ENCODE results near the gene SARM1.
"Not testable (repeated sequence)": the region's sequence is repeated elsewhere in the genome, so short reads cannot be mapped to it uniquely, and the experiment has no call there.

Gene SARM1

DNA sequence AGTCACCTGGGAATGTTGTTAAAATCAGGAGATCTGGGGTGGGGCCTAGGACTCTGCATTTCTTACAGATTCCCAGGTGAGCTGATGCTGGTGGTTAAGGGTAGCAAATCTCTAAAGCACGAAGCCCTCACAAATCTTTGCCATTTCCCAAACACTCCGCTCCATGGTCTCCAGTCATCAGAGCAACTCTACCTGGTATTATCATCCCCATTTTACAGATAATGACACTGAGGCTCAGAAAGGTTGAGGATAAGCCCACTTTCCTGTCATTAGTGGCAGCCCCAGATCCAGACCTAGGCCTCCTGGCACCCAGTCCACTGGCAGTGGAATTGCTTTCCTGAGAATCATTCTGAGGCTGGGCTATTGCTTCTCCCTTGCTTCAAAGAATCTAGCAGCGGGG lies 25.8 kb downstream of the SARM1 start:
- DNase-seq = no peak

DNA sequence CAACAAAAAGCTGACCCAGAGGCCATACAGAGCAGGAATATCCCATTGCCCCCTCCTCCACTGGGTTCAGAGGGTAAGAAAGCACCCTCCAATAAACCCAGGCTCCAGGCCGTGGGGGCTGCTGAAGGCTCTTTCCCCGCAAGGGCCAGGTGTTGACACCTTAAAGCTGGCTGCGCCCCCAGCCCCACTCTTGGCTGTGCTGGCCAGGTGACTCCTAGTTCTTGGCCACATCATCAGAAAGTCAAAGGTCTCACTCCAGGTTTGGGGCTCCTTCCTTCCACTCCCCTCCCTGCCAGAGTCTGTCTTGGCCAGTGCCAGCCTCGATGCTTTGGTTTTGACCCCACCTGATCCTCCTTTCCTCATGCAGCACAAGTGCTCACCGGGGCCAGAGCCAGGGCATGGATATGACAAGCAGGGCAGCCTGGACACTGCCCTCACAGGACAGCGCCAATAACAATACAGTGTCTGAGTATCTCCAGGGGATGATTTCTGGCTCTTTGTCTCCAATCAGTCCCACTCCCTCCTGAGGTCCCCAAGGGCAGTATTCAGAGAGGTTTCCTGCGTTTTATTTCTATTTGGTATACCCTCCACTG lies 26.3 kb downstream of the SARM1 start:
- DNase-seq = no peak

DNA sequence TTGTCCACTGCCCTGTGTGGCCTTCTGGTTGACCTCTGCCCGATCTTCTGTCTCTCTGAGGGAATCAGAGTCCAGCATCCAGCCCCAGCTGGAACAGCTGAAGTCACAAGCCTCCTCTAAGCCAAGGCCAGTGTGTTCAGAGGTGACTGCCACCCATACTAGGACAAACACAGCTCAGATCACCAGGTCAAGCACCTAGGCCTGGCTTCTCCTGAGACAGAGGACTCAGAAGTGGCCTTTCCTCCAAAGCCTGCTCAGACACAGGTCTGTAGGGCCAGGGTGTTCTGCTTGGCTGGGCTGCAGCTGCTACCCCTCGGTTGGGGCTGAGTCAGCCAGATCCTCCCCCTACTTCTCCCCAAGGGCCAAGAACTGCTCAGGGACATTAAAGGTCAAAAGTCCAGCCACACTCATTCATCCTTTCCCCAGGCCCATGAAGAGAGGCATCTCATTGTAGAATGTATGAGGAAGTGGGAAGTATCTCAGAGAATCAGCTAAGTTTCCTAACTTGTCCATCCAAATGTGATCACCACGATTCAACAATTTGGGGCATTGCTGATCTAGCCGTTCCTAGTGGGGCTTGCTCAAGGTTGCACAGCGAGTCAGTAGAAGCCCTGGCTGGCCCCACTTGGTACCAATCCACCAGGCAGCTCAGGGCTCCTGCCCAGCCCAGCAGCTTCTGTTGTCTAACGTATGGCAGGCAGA lies 26.9 kb downstream of the SARM1 start:
- no peak for DNase-seq

DNA sequence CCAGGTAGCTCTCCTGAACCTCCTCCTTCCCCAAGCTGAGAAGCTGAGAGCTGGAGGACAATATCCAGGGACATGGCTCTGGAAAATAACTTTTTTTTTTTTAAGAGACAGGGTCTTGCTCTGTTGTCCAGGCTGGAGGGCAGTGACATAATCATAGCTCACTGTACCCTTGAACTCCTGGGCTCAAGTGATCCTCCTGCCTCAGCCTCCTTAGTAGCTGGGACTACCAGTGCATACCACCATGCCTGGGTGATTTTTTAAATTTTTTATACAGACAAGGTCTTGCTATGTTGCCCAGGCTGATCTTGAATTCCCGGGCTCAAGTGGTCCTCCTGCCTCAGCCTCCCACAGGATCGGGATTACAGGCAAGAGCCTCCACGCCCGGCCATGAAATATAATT lies 28.3 kb downstream of the SARM1 start:
- DNase-seq = no peak

DNA sequence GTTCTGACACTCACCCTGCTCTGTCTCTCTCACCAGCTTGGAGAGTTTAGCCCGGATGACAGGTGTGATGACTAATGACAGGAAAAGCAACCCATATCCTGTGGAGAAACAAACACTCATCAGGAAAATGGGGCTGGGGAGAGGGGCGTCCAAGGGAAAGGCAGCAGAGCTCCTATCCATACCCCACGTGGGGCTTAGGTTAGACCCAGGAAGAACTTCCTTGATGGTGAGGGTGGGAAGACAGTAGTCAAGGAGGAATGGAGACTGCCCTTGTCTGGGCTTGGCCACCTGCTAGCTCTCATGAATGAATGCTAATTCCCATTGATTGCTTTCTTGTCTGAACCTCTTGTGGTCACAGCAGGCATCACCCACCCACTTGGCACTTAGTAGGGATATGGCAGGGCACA lies 30.7 kb downstream of the SARM1 start:
- no peak for DNase-seq

DNA sequence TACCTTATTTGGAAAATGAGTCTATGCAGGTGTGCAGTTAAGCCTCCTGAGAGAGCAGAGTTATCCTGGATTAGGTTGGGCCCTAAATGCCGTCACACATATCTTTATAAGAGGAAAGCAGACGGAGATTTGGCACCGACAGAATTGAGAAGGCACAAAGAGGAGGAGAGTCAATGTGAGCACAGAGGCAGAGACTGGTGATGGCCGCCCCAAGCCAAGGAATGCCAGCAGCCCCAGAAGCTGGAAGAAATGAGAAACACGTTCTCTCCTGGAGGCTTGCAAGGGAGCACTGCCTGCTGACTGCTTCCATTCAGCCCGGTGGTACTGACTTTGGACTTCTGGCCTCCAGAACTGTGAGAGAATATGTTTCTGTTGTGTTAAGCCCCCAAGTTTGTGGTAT lies 31.4 kb downstream of the SARM1 start:
- no peak for DNase-seq

DNA sequence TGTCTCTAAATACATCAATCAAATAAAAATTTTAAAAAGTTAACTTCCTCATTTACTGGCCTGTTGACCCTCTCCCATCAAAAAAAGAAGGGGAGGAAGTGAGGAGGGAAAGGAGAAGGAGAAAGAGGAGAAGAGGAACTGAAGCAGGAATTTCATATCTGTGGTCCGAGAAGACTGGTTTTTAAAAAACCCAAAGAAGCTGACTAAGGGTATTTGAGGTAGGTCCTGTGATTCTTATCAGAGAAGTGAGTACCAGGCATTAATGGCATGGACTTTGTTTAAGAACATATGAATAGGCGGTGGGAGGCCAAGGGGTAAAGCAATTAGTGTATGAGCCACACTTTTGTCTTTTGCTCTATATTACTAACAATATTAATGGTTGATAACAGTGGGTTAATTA lies 32.5 kb downstream of the SARM1 start:
- DNase-seq = no peak

DNA sequence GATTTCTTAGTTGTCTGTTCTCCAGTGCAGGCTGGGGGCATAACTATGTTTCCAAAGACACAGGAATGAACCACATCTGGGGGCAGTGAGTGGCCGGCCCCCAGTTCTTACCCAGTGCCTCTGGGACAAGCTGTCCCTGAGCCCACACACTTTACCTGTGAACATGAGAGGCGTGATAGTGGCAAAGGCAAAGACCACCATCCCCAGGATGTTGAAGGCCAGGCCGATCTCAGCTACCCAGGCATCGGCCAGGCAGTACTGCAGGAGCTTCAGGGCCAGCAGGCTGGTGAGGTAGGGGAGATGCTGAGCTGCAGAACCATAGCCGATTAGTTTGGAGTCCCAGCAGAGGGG lies 32.9 kb downstream of the SARM1 start:
- DNase-seq = no peak

DNA sequence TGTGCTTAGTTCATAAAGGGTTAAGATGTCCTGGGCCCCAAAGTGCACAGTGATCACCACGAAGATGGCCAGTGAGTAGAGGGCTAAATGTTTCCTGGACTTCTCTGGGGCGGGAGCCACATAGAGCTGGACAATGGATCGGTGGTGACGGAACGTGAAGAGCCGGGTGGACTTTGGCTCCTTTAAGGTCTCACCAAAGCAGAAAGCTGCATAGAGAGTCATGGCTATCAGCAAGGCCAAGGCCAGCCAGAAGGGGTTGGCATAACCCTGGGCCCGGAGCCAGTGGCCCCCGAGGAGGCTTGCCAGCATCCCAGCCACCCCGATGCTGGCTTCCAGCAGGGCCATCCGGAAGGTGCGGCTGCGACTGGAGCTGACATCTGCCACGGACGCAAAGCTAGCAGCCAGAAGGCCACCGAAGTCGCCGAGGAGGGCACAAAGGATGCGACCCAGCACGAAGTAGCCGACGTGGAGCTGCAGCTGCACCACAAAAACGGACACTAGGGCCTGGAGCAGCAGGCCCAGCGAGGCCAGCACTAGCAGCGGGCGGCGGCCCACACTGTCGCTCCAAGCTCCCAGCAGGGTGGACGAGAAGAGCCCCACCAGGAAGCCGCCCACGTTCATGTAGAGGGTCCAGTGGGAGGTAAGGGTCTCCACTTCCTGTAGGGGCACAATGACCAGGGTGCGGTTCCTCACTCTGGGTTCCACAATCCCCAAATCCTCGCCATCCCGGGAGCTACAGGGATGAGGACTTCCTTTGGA lies 33.5 kb downstream of the SARM1 start:
- no peak for DNase-seq

DNA sequence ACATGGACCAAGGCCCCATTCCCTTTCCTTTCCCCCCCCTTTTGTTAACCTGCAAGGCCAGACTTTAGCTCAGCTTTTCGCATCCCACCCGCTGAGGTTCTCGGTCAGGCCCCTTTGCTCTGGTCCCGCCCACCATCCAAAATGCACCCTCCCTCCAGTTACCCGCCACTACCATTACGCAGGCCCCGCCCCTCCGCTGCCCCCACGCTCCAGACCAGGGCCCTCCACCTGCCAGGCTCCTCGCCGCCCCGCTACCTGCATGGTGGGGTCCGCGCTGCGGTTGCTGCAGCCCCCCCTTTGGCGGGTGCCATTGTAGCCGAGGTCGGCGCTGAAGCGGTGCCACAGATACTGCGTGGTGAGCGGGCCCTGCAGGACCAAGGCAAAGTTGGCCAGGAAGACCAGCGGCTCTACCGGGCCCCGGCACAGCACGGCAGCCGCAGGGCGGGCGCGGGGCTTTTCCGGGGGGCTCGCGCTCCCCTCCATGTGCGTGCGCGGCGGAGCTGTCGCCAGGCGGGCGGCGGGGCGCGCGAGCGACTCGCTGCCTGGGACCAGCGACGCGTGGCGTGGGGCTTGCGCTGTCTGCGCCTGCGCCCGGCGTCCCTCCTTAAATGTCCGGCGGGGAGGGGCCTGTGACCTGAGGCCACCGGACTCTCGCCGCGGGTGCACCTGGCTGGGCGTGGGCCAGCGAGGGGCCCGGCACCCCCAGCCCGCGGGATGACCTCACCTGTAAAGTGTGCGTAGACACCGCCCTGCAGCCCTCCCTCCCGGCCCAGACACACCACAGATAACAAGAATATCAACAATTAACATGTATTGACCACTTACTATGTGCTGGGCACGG lies 34.4 kb downstream of the SARM1 start, which contains the start of gene SLC46A1:
Gene SLC46A1 (minus strand): TSS at position 581 of the 841 bp plus-strand sequence. CDS start 98 bp downstream, at position 483.
- DNase-seq = peak in 1 of 4 experiments; percentile 28

DNA sequence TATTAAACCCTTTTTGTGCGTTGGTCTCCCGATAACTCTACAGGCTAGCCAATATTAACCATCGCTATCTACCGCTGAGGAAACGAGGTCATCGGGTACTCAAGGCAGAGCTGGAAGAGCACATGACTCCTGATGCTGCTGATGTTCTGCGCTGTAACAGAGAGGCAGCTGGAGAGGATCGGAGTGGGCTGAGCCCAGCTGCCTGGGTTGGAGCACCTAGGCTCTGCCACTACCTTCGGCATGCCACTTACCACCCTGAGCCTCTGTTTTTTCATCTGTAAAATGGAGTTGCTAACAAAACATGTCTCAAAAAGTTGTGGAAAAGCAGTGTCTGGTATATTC lies 35.0 kb downstream of the SARM1 start:
- DNase-seq = no peak

DNA sequence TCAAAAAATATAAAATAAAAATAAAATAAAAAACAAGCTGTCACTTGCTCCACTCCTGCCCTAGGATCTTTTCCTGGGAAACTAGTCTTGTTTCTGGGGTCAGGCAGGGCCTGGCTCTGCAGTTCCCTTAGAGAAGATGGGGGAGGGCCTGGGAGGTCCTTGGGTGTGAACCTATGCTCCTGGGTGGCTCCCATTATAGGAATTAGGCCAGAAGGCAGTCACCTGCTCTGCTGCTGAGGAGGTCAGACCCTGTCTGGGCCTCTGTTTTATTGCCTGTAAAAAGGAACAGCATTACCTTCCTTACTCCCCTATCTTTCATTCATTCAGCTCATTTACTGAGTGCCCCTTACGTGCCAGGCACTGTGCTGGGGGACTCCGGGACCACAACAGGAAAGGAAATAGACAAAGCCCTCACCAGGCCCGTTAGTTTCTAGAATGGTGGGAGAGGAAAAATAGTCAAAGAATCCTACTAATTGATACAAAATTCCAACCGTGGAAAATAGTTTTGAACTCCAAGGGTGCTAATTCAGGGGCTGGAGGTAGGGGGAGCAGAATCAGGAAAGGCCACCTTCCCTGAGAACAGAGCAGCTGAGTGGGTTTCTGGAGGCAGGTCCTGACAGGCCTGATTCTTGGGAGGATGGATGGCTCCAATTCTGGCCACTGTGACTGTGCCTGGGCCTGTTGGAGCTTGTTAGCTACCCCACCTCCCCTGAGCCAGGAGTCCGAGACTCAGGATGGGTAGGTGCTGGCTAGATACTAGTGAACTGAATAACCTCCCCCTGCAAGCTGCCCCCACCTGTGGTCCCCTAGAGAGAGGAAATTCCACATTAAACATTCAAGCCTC lies 35.9 kb downstream of the SARM1 start:
- DNase-seq = no peak

DNA sequence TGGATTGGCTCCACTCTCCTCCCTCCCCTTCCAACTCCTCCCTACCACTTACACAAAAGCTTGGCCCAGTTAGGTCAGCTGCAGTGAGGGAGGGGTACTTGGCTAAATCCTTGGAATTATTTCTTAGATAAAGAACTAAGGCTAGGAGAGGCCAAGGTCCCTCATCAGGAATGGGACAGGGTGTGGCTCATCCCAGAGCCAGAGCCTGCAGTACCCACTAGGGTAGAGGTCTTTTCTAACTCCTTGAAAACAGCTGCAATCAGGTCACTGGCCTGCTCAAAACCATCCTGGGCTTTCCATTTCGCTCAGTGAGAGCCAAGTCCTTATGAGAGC lies 36.4 kb downstream of the SARM1 start:
- no peak for DNase-seq

DNA sequence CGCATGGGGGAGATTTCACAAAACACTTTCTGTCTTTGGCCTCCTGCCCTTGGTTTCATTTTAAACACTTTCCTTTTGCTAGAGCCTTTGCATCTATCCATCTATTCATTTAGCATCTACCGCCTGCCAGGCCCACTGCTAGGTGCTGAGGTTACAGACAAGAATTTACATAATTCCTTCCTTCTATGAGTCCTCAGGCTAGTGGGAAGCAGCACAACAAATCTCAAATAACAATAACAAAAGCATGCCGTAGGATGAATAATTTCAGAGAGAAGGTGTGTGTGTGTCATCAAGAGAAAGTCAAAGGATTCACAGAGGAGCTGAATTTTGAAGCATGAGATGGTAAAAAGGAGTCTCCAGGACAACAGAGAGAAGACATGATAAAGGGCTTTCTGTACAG lies 40.6 kb downstream of the SARM1 start:
- DNase-seq = no peak

DNA sequence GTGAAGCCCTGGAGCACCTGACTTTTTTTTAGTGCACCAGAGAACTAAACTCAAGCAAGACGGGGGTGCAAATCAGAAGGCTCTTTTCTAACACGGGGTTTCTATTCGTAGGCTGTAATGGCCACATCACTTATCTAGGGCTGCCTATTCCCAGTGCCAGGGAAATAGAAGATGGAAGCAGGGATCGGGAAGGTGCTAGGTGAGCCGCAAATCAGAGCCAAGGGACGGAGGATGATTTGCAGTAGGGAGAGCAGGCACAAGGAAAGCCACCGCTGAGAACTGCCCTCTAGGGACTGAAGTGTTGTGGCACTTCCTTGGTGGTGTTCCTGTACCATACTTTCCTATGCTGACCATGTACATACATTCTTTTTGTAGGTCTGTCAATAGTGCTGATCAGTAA lies 42.3 kb downstream of the SARM1 start:
- DNase-seq = no peak

DNA sequence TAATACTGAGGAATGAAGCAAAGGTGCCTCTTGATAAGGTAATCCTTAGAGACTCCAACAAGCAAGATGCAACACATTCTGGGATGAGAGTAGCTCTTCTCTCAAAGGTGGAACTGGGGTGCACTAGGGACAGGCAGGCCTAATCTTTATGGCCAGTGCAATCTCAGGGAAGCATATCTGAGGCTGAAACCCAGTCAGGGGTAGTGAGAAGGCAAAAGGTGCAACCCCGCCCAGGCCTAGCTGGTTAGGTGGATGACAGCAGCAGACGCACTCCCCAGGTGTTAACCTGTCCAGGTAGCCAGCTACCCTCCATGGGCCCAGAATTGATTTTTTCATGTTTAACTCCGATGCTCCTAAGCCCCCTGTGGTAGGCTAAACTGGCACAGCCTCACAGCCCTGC lies 44.4 kb downstream of the SARM1 start:
- no peak for DNase-seq

DNA sequence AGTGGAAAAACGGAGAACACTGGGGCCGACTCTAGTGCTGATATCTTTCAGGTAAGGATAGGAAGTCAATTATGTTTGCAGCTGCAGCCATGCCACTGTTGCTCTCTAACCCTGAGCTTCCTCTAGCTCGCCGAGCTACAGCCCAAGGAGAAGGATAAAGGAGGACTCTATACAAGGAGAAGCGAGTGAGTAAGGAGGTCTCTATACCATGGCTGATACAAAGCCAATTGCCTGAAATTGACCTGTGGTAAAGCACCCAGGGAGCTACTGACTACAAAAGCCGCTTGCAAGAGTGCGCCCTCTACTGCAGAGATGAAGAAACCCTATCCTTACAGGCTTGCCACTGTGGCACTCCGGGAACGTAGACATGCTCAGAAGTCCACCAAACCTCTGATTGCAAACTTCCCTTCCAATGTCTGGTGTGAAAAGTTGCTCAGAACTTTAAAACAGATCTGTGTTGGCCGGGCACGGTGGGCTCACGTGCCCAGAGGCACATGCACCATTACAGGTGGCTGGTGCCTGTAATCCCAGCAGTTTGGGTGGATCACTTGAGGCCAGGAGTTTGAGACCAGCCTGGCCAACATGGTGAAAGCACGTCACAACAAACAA lies 45.3 kb downstream of the SARM1 start:
- peak in 2 of 4 experiments; percentile 15 to 36 for DNase-seq

DNA sequence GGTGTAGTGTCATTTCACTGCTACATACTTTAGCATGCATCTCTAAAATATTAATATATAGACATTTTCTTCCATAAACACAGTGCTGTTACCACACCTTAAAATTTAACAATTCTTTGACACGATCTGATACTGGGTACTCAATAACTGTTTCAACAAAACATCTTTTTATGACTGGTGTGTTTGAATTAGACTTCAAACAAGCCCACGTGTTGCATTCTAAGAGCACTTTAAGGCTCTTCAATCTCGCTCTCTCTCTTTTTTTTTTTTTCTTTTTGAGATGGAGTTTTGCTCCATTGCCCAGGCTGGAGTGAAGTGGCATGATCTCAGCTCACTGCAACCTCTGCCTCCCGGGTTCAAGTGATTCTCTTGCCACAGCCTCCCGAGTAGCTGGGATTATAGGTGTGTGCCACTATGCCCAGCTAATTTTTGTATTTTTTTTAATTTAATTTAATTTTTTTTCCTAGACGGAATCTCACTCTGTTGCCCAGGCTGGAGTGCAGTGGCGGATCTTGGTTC lies 50.4 kb downstream of the SARM1 start:
- no peak for DNase-seq

DNA sequence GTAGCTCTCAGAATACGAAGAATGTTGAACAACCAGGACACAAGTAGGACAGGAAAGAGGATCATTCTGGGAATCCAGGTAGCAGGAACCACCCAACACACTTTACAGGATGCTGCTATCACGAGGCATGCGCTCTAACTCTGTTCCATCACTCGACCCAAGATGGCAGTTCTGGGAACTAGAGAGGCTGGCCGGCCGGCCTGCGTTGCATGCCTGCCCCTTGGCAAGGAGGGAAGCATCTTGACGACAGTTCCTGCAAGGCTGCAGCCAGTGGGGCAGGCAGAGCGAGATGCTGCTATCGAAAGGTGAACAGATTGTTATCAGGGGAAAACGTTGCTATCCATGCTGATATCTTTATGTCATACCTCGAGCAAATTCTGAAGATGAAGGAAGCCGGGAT lies 53.7 kb downstream of the SARM1 start:
- no peak for DNase-seq

DNA sequence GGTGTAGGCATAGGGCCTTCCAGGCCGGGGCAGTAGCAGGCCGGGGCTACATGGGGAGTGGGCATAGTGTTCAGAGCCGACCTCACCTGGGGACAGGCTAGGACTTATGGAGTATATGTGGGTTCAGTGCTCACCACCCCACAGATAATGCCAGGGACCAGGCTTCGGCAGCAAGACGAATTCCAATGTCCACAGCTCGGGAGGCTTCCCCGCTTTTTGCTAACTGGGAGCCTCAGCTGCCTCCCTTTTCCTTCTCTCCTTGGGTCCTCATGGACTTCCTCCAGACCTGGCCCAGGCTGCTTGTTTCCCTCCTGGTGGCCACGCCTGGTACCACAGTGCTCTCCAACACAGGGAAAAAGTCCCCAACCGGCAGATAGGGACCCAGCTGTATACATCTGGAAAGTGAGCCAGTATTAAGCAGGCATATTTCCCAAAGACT lies 54.6 kb downstream of the SARM1 start:
- no peak for DNase-seq

DNA sequence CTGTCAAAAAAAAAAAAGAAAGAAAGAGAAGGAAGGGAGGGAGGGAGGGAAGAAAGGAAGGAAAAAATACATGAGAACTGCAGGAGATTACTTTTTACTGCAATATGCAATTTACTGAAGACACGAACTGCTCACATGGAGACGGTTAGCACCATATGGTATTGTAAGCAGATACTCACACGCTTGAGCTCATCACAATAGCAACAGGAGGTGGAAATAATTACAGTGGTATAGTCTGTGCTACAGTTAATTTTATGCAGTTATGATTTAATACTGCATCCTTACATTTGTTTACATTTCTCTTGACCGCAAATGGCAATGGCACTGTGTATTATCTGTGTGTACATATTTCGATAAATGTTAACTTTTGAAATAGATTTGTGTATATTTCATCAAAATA lies 55.9 kb downstream of the SARM1 start:
- no peak for DNase-seq

DNA sequence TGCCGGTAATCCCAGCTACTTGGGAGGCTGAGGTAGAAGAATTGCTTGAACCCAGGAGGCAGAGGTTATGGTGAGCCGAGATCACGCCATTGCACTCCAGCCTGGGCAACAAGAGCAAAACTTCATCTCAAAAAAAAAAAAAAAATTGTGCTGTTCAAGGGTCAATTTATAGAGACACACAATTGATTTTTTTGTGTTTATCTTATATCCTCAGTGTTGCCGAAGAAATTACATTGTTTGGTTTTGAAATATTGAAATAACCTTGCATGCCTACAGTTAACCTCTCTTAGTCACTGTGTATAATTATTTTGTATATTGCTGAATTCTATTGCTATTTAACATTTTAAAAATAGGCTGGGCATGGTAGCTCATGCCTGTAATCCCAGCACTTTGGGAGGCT lies 56.5 kb downstream of the SARM1 start:
- DNase-seq = not testable (repeated sequence)
